Thoracic aorta (tissue), 2 donors: Measurements from ENCODE around the gene SLC25A29. TPM values are rescaled to one million over a fixed set of nuclear protein-coding genes. Genes with fewer than 3 reads are reported as not detected.

Experiments
- ATAC-seq: fragments of 150-250 bp; one replicate; pipeline ENCODE4 v1.8.0; 2017; ENCODE audit warnings: low read depth; ENCODE audit not compliant: insufficient number of reproducible peaks, low FRiP score
- DNase-seq: peaks from one replicate; pipeline ENCODE4 v3.0.0-alpha.2; 2020; ENCODE audit warnings: low spot score
- H3K27ac ChIP-seq, 2 donors: fragments of 200-600 bp; sonication (generic); 1 replicate in 1 of 2; 2 replicates in 1 of 2; pipeline ENCODE4 v1.5.1; 2016; ENCODE audit warnings: mild to moderate bottlenecking in 2 of 2, moderate library complexity in 2 of 2
- H3K27me3 ChIP-seq: fragments of 200-600 bp; sonication (generic); replicated peaks from 2 replicates; pipeline ENCODE4 v1.6.0; 2016; ENCODE audit warnings: mild to moderate bottlenecking; ENCODE audit not compliant: insufficient read depth
- H3K36me3 ChIP-seq: fragments of 200-600 bp; sonication (generic); one replicate; pipeline ENCODE4 v1.5.1; 2016
- H3K4me1 ChIP-seq, 2 donors: fragments of 200-600 bp; sonication (generic); 1 replicate in 1 of 2; 2 replicates in 1 of 2; pipeline versions ENCODE4 v1.5.1 to v1.6.0; 2016; ENCODE audit warnings: low read depth in 2 of 2, mild to moderate bottlenecking in 1 of 2; ENCODE audit not compliant: control insufficient read depth in 1 of 2
- H3K4me3 ChIP-seq: fragments of 200-600 bp; sonication (generic); 2 replicates; pipeline ENCODE4 v1.5.1; 2016; ENCODE audit warnings: mild to moderate bottlenecking
- H3K9me3 ChIP-seq: fragments of 200-600 bp; sonication (generic); 2 replicates; pipeline ENCODE4 v1.5.1; 2016
- total RNA-seq, 2 donors: library from RNA; depleted of rRNA; stranded (reverse); fragments of >200 nt; gene quantifications; one replicate each; pipeline versions ENCODE4 v1.1.0 to v1.2.3, GENCODE V29; 2016
- TF ChIP-seq, protein P1 (sequence below): fragments of 200-600 bp; sonication (generic); IDR thresholded peaks from one replicate; pipeline ENCODE4 v1.5.1; 2019; ENCODE audit warnings: antibody characterized with exemption

SLC25A29 gene
- total RNA-seq, 2 donors from 2014 or later, result 54.2 to 80.6 TPM

DNA sequence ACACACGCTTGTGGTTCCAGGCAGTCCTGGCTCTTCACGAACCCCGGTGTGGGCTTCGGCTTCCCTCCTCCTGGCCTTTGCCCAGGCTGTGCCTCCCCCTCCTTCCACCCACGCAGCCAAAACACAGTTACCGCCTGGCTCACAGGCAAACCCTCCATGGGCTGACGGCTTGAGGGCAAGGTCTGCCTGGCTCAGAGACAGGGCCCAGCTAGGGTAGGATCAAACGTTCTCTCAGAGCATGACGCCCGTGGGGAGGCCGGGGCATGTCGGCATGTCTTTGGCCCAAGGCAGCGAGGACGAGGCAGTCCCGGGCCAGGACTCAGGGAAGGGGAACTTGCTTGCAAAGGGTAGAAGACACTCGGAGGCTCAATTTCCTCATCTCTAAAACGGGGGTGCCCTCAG is 19.0 kb upstream of the SLC25A29 start:
- H3K27ac ChIP-seq, result no peak overlapping the region
- ATAC-seq, result no peak
- H3K9me3 ChIP-seq, result no peaks in the 10 kb centered on the region
- H3K4me1 ChIP-seq, result peaks cover 0 to 13% of the 10 kb centered on the region in 2 donors
- TF ChIP-seq, protein P1, sequence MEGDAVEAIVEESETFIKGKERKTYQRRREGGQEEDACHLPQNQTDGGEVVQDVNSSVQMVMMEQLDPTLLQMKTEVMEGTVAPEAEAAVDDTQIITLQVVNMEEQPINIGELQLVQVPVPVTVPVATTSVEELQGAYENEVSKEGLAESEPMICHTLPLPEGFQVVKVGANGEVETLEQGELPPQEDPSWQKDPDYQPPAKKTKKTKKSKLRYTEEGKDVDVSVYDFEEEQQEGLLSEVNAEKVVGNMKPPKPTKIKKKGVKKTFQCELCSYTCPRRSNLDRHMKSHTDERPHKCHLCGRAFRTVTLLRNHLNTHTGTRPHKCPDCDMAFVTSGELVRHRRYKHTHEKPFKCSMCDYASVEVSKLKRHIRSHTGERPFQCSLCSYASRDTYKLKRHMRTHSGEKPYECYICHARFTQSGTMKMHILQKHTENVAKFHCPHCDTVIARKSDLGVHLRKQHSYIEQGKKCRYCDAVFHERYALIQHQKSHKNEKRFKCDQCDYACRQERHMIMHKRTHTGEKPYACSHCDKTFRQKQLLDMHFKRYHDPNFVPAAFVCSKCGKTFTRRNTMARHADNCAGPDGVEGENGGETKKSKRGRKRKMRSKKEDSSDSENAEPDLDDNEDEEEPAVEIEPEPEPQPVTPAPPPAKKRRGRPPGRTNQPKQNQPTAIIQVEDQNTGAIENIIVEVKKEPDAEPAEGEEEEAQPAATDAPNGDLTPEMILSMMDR, result no peak
- DNase-seq, result no peak
- H3K36me3 ChIP-seq, result no peaks in the 10 kb centered on the region
- H3K27me3 ChIP-seq, result no peaks in the 10 kb centered on the region
- H3K4me3 ChIP-seq, result no peak overlapping the region

DNA sequence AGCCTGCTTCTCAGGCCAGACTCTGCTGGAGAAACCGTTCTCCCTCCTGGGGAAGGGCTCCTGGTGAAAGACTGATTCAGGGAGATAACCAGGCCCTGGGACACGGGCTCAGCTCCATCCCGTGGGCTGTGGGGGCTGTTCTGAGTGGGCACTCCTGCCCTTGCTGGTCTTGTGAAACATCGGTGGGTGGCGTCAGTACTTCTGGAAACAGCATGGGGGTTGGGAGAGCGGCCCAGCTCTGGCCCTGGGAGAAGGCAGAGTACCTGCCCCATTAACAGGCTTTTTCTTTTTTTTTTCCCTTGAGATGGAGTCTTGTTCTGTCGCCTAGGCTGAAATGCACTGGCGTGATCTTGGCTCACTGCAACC is 17.7 kb upstream of the SLC25A29 start:
- Histone ChIP-seq H3K27ac (no peak overlapping the region), H3K36me3 (no peaks in the 10 kb centered on the region), H3K4me3 (no peak overlapping the region), H3K4me1 (peaks cover 0 to 13% of the 10 kb centered on the region in 2 donors), H3K27me3 (no peaks in the 10 kb centered on the region), H3K9me3 (no peaks in the 10 kb centered on the region)
- ATAC-seq (no peak), DNase-seq (no peak)
- TF ChIP-seq, protein P1, result no peak

DNA sequence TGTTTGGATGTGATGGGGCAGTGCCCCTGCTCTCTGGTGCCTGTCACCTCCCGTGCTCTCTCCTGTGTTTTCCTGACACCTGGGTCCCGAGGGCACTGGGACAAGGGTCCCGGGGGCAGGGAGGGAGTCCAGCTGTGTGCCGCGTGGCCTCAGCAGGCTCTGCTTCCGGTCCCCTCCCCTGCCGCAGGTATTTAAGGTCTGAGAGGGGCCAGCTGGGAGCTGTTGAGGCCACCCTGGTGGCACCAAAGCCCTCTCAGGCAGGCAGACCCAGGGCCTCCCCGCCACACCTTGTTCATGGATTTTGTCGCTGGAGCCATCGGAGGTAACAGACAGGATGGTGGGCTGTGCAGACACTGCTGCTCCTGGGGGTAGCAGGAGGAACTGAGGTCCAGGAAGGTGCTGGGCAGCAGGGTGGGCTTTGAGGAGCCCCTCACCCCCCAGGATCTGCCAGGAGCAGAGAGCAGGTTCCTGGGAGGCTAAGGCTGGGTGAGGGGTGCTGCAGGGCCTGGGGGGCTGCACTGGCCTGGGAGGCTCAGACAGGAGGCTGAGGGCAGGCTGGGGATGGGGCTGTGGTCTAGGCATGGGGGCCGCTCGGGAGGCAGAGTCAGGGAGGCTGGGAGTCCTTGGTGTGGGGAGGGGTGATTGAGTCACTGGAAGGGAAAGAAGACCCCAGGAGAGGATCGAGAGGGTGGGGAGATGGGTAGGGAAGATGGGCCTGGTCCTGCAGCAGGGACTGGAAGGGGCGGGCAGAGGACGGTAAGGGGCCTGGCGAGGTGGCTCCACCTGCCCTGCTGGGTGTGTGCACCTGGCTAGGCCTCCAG is 17.1 kb upstream of the SLC25A29 start, which contains the start of gene SLC25A47:
Gene SLC25A47 (plus strand): TSS at position 219 of the 821 bp plus-strand sequence. CDS start 76 bp downstream, at position 295.
- Histone ChIP-seq H3K36me3 (no peaks in the 10 kb centered on the region), H3K27me3 (no peaks in the 10 kb centered on the region), H3K27ac (no peak within 1 kb of the TSS), H3K9me3 (no peaks in the 10 kb centered on the region), H3K4me1 (peaks cover 2 to 13% of the 10 kb centered on the region in 2 donors), H3K4me3 (no peak within 1 kb of the TSS)
- no peak for ATAC-seq
- no peak for DNase-seq
- TF ChIP-seq, protein P1, result no peak

DNA sequence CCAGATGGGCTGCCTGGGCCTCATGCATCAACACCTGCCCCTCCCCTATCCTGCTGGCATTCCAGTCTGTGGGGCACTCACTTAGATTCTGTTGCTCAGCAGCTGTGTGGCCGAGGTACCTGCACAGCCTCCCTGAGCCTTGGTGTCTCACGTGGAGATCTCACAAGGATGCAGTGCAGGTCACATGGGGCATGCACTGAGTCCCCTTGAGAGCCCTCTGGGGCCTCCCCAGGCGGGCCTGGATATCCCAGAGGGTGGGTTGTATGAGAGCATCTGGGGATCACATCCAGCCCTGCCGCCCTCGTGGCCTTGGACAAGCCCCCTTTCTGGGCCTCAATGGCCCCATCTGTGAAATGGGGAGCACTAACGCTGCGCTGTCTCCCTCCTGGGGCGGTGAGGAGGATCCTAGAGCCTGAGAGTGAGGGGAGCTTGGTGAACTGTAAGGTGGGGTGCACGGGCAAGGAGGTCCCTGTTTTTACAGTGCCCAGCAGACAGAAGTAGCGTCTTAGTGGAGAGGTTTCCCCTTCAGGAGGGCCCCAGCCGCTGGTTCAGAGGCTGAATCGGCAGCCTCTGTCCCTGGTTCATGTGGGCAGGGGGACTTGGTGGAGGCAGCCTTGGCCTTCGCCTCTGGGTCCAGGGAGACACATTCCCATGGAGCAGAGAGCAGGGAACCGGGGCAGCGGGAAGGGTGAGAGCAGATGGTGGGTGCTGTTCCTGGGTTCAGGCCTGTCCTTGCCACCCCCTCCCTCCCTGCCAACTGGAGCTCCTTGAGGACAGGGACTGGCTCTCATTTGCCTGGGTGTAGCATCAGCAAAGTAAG is 16.1 kb upstream of the SLC25A29 start:
- Histone ChIP-seq H3K27me3 (no peaks in the 10 kb centered on the region), H3K36me3 (no peaks in the 10 kb centered on the region), H3K4me1 (peaks cover 2 to 19% of the 10 kb centered on the region in 2 donors), H3K4me3 (no peak overlapping the region), H3K27ac (no peak overlapping the region), H3K9me3 (no peaks in the 10 kb centered on the region)
- ATAC-seq (no peak), DNase-seq (no peak)
- TF ChIP-seq, protein P1, result no peak

DNA sequence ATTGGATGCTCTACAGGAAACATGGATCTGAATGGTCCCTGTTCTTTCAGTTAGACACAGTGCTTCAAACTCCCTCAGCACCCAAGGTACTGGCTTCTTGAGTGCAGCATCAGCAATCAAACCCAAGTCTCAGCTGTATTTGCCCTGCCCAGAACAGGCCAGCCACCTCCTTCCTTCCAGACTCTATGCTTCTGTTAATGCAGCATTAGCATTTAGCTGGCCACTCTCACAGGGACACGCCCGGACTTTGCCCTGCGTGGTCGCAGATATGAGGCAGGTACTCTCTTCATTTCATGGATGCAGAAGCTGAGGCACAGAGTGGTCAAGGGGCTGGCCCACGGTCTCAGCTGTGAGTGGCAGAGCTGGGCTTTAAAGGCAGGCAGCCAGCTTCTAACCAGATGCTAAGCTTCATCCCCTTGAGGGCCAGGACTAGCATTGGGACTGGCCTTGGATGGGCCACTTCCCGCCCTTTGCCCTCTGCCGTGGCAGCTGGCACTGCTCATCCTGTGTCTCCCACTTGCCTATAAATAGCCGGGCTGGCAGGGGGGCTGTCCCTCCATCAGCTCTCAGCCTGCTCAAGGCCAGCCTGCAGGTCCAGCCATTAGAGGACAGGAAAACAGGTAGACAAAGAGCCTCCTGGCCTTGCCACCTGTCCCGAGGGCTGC is 15.4 kb upstream of the SLC25A29 start:
- H3K4me1 ChIP-seq, result peaks cover 2 to 19% of the 10 kb centered on the region in 2 donors
- TF ChIP-seq, protein P1, result no peak
- no peak overlapping the region for H3K4me3 ChIP-seq
- no peaks in the 10 kb centered on the region for H3K9me3 ChIP-seq
- no peak for DNase-seq
- no peak overlapping the region for H3K27ac ChIP-seq
- no peaks in the 10 kb centered on the region for H3K36me3 ChIP-seq
- no peaks in the 10 kb centered on the region for H3K27me3 ChIP-seq
- no peak for ATAC-seq
